ENCODE results near the gene ABCD1.

DNA sequence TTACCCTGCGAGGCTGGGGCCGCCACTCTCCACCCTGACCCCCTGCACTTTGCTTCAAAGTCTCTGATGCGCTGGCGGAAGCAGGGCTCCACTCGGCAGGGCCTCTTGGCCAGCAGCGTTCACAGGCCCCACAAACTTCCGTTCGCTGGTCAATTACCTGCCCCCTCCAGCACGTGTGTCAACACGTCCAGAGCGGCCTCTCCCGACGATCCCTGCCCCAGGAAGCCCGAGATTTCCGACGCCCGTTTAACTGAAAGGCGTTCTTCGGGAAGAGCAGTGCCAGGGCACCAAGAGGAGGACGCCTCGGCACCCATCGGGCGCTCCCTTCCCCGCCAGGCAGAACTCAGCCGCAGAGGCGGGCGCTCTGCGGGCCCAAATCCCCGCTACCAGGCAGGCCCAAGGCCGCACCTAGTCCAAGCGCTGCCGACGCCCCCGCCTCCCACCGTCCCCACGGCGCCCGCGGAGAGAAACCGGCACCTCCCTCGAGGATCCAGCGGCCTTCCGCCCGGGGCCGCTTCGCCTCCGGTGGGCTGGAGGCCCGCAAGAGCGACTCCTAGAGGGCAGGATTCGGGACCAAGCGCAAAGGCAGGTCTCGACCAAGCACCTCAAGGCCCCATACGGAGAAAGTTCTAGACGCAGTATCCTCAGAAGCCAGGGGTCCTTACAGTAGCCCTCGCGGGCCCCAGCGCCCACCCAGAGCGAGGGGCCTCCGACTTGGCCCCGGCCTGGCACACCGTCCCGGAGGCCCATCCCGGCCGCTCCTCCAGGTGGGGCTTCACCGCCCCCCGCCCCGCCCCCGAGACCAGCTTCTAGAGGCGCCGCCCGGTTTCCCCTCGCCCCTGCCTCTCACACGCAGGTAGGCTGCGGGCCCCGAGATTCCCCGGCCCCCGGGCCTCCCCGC lies 1.1 kb upstream of the ABCD1 start:
- TF ChIP-seq, protein P1, sequence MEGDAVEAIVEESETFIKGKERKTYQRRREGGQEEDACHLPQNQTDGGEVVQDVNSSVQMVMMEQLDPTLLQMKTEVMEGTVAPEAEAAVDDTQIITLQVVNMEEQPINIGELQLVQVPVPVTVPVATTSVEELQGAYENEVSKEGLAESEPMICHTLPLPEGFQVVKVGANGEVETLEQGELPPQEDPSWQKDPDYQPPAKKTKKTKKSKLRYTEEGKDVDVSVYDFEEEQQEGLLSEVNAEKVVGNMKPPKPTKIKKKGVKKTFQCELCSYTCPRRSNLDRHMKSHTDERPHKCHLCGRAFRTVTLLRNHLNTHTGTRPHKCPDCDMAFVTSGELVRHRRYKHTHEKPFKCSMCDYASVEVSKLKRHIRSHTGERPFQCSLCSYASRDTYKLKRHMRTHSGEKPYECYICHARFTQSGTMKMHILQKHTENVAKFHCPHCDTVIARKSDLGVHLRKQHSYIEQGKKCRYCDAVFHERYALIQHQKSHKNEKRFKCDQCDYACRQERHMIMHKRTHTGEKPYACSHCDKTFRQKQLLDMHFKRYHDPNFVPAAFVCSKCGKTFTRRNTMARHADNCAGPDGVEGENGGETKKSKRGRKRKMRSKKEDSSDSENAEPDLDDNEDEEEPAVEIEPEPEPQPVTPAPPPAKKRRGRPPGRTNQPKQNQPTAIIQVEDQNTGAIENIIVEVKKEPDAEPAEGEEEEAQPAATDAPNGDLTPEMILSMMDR (IDR thresholded peaks at IDR 0.05) = peak in 1 of 4 experiments; percentile 9
- TF ChIP-seq POLR2AphosphoS5 (IDR thresholded peaks at IDR 0.05) (no peak), POLR2A (IDR thresholded peaks at IDR 0.05) (no peak)
